ENCODE results near the gene COP1. TPM values are rescaled to one million over a fixed set of nuclear protein-coding genes. Genes with fewer than 3 reads are reported as not detected.

COP1 gene
- total and polyA plus RNA-seq, 2 of the 13 experiments (the other 11 are each of a cell fraction or from before 2014, with no cell fraction given): 20.5 to 51.3 TPM

- POLR2A ChIA-PET: no interaction called here
- DNase-seq (ENCODE audit: low spot score) (no peak), ATAC-seq (no peak), FAIRE-seq (no peak)
- TF ChIP-seq MYC (CRISPR knock-in tag; IDR thresholded peaks at IDR 0.05; ENCODE audit: borderline replicate concordance) (no peak), IKZF4 (CRISPR knock-in tag; IDR thresholded peaks at IDR 0.05; ENCODE audit: borderline replicate concordance, low read depth, not compliant biosample characterization) (no peak), AHDC1 (CRISPR knock-in tag; IDR thresholded peaks at IDR 0.05; ENCODE audit: borderline replicate concordance) (no peak), ARNTL (CRISPR knock-in tag; IDR thresholded peaks at IDR 0.05) (no peak), ZNF143 (CRISPR knock-in tag; IDR thresholded peaks at IDR 0.05) (no peak), PITX1 (CRISPR knock-in tag; IDR thresholded peaks at IDR 0.05) (no peak), ZNF766 (CRISPR knock-in tag; IDR thresholded peaks at IDR 0.05; ENCODE audit: borderline replicate concordance) (no peak), PHF8 (CRISPR knock-in tag; IDR thresholded peaks at IDR 0.05) (no peak)
- intact Hi-C loops (cut with micrococcal nuclease; ENCODE audit: unreplicated experiment) (no loop called here), in situ Hi-C loops (cut with HindIII; ENCODE audit: extremely low pct_ligation_motif_present, low pct_unique_long_range_greater_than_20kb) (no loop called here)
- H3K4me1 ChIP-seq (ENCODE audit: insufficient read depth, low read length): no peaks in the 10 kb centered on the region
- H3K4me2 ChIP-seq (ENCODE audit: low read depth, low read length): no peak overlapping the region
- H3K27ac ChIP-seq (ENCODE audit: extremely low read length, insufficient read depth, low read length): no peak overlapping the region
- no TSS peak for BruUV-seq (replicated peaks)
- CTCF ChIA-PET (ENCODE audit: low intra/inter-chr PET ratio, low total read pairs): no interaction called here
- H4K20me1 ChIP-seq (ENCODE audit: insufficient read depth, low read length): no peaks in the 10 kb centered on the region
- H3K36me3 ChIP-seq (replicated peaks in 1 of 2; ENCODE audit: control insufficient read depth in 1 of 2, insufficient read depth in 2 of 2, low read length in 2 of 2): no peaks in the 10 kb centered on the region
- WGBS (ENCODE audit: low lambda C conversion rate): 85% methylated on average over 2 of the region's 2 CpGs
- H3K9me3 ChIP-seq (ENCODE audit: low read length): no peaks in the 10 kb centered on the region
- no peaks in the 10 kb centered on the region for H3K27me3 ChIP-seq (ENCODE audit: control insufficient read depth in 1 of 2, insufficient read depth in 2 of 2, low read length in 2 of 2)
- no peaks in the 10 kb centered on the region for H3K79me2 ChIP-seq (ENCODE audit: insufficient read depth, low read length)
- H3K9ac ChIP-seq (ENCODE audit: insufficient read depth, low read depth, low read length): no peak overlapping the region
- H2AFZ ChIP-seq (ENCODE audit: low read length): no peak overlapping the region
- no peak overlapping the region for H3K4me3 ChIP-seq (replicated peaks in 1 of 3; ENCODE audit: insufficient read depth in 1 of 3, low read depth in 2 of 3, low read length in 3 of 3)
Observed at GRCh38 chr1:175918364-175918801, 288.7 kb downstream of the COP1 start.

Measured in HepG2 (cell line).